Vagina (tissue), 2 donors: ENCODE data around the gene FBXO44.

Source experiments
- CTCF ChIP-seq, 3 experiments: fragments of 450-650 bp in 2 of 3; fragments of 200-600 bp in 1 of 3; sonication (generic) in 1 of 3; IDR thresholded peaks; one replicate each; pipeline ENCODE4 v1.5.1; 2017 to 2019; ENCODE audit warnings: antibody characterized with exemption in 3 of 3, mild to moderate bottlenecking in 2 of 3, moderate library complexity in 2 of 3
- POLR2A ChIP-seq, 2 donors: fragments of 450-650 bp; IDR thresholded peaks; one replicate each; pipeline ENCODE4 v1.6.1; 2017; ENCODE audit warnings: antibody characterized with exemption in 2 of 2, mild to moderate bottlenecking in 2 of 2, moderate library complexity in 2 of 2
- POLR2AphosphoS5 ChIP-seq, 2 donors: sonication (generic); formaldehyde crosslinking; IDR thresholded peaks; one replicate each; pipeline ENCODE4 v1.9.0; 2017; ENCODE audit warnings: antibody characterized with exemption in 2 of 2, mild to moderate bottlenecking in 2 of 2, low read depth in 1 of 2; ENCODE audit not compliant: insufficient read depth in 1 of 2

- TF ChIP-seq CTCF (IDR thresholded peaks at IDR 0.05) (no peak), POLR2A (IDR thresholded peaks at IDR 0.05) (no peak), POLR2AphosphoS5 (IDR thresholded peaks at IDR 0.05; ENCODE audit: insufficient read depth in 1 of 2, low read depth in 1 of 2) (no peak)
Measured at GRCh38 chr1:11661103-11661502, 6.4 kb downstream of the FBXO44 start.
